ENCODE results near the gene SLC6A17.

The SLC6A17 gene

DNA sequence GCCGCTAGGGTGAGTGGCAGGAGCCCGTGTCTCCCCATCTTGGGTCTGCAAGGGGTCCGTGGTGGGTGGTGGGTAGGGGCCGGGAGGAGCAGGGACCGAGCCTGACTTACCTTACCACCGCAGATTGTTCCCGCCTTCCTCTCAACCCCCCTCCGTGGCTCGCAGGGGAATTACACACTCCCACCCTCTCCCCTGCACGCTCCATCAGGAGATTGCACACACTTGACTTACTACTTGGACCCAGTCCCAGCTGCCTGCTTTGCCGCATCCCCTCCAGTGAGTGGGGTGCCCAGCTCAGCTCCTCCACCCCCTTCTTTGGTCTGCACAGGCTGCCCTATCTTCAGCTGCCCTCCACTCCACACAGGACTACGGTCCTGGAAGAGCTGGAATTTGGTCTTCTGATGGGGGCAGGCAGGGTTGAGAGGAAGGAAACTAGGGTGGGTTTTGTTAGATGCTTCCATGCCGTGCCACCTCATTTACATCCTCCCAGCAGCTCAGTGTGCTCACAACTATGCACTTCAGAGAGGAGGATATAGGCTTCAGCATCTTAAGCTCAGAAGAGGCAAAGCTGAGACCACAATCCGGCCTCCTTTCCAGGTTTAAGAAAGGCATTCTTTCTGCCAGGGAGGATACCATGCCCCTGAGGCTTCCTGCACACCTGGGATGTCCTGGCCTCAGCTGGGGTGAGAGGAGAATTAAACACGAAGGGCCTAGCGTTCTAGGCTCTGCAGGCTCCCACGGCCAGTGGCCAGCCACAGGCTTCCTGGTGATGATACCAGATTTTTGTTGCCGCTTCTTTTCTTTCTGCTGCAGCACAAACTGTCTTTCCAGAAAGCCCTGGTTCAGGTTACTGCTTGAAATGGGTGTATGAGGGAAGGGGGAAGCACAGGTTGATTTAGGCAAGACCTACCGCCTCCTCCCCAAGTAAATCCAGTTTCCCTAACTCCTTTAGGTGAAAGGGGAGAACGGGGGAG lies 62.2 kb downstream of the SLC6A17 start:
- TF ChIP-seq MYC (IDR thresholded peaks at IDR 0.05; ENCODE audit: low read depth, low read length): no peak
- TF ChIP-seq, protein P1, sequence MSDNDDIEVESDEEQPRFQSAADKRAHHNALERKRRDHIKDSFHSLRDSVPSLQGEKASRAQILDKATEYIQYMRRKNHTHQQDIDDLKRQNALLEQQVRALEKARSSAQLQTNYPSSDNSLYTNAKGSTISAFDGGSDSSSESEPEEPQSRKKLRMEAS (IDR thresholded peaks at IDR 0.05; ENCODE audit: low read depth, low read length): no peak
- TF ChIP-seq POLR2A (IDR thresholded peaks at IDR 0.05; ENCODE audit: extremely low read depth, insufficient read length): no peak
- TF ChIP-seq, protein P2, sequence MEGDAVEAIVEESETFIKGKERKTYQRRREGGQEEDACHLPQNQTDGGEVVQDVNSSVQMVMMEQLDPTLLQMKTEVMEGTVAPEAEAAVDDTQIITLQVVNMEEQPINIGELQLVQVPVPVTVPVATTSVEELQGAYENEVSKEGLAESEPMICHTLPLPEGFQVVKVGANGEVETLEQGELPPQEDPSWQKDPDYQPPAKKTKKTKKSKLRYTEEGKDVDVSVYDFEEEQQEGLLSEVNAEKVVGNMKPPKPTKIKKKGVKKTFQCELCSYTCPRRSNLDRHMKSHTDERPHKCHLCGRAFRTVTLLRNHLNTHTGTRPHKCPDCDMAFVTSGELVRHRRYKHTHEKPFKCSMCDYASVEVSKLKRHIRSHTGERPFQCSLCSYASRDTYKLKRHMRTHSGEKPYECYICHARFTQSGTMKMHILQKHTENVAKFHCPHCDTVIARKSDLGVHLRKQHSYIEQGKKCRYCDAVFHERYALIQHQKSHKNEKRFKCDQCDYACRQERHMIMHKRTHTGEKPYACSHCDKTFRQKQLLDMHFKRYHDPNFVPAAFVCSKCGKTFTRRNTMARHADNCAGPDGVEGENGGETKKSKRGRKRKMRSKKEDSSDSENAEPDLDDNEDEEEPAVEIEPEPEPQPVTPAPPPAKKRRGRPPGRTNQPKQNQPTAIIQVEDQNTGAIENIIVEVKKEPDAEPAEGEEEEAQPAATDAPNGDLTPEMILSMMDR (IDR thresholded peaks at IDR 0.05; ENCODE audit: low read depth, low read length): no peak
- no peak for DNase-seq (ENCODE audit: low read depth)
- no peak overlapping the region for H3K4me3 ChIP-seq (ENCODE audit: low read depth, low read length)

DNA sequence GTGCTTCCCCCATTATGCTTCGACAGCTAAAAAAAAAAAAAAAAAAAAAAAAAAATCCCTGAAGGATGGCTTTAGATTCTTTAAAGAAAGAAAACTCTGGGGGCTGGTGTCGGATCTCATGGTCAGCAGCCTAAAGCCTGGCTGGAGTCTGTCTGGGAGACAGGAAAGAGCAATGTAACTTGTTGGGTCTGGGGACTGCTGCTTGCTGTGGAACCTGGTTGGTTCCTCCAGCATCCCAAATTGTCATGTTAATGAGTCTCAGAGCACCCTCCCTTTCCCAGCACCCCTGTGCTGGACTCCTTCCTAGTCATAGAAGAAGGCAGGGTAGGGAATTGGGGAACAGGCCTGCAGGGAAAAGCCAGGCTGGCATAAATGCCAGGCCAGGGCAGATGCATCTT lies 62.8 kb downstream of the SLC6A17 start:
- no peak overlapping the region for H3K4me3 ChIP-seq (ENCODE audit: low read depth, low read length)
- TF ChIP-seq POLR2A (IDR thresholded peaks at IDR 0.05; ENCODE audit: extremely low read depth, insufficient read length) (no peak), MYC (IDR thresholded peaks at IDR 0.05; ENCODE audit: low read depth, low read length) (no peak)
- TF ChIP-seq, protein P1 (IDR thresholded peaks at IDR 0.05; ENCODE audit: low read depth, low read length): no peak
- TF ChIP-seq, protein P2 (IDR thresholded peaks at IDR 0.05; ENCODE audit: low read depth, low read length): no peak
- no peak for DNase-seq (ENCODE audit: low read depth)

DNA sequence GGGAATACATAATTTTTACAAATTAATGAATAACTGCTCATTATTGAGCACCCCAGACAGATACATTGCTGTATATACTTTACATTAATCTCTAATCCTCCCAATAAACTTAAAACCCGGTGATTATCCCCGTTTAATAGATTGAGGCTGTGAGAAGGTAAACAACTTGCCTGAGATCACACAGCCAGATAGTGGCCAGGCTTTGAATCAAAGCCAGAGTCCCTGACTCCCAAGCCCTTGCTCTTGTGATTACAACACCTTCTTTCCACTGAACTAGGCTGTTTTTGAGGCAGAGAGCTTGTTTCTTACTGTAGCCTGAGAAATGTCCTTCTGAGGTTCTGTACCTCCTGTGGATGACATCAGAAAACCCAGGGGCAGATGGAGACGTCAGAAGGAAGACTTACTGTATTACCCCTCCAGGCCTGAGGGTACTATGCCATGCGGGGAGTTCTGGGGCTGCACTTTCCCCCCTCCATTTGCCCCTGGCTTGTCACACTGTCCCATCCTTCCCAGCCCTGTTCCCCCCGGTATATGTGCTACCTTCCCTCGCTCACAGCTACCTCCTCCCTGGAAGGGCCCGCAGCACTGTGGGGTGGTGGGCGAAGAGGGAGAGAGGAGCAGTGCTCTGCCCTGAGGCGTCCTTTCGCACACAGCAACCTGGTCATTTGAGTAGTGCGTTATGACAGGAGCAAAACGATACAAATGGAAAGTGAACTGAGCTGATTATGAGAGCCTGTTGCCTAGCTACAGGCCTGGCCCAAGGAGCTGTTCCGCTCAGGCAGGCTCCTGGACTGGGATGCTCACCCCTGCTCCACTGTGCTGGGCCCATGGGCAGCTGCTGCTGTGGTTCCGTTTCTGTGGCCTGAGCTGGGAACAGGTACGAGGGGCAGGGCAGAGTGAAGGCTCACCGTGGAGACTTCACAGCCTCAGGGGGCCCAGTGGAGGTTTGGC lies 64.4 kb downstream of the SLC6A17 start:
- DNase-seq (ENCODE audit: low read depth): no peak
- no peak for TF ChIP-seq POLR2A (IDR thresholded peaks at IDR 0.05; ENCODE audit: extremely low read depth, insufficient read length)
- no peak for TF ChIP-seq MYC (IDR thresholded peaks at IDR 0.05; ENCODE audit: low read depth, low read length)
- TF ChIP-seq, protein P2 (IDR thresholded peaks at IDR 0.05; ENCODE audit: low read depth, low read length): no peak
- TF ChIP-seq, protein P1 (IDR thresholded peaks at IDR 0.05; ENCODE audit: low read depth, low read length): no peak
- H3K4me3 ChIP-seq (ENCODE audit: low read depth, low read length): no peak overlapping the region

DNA sequence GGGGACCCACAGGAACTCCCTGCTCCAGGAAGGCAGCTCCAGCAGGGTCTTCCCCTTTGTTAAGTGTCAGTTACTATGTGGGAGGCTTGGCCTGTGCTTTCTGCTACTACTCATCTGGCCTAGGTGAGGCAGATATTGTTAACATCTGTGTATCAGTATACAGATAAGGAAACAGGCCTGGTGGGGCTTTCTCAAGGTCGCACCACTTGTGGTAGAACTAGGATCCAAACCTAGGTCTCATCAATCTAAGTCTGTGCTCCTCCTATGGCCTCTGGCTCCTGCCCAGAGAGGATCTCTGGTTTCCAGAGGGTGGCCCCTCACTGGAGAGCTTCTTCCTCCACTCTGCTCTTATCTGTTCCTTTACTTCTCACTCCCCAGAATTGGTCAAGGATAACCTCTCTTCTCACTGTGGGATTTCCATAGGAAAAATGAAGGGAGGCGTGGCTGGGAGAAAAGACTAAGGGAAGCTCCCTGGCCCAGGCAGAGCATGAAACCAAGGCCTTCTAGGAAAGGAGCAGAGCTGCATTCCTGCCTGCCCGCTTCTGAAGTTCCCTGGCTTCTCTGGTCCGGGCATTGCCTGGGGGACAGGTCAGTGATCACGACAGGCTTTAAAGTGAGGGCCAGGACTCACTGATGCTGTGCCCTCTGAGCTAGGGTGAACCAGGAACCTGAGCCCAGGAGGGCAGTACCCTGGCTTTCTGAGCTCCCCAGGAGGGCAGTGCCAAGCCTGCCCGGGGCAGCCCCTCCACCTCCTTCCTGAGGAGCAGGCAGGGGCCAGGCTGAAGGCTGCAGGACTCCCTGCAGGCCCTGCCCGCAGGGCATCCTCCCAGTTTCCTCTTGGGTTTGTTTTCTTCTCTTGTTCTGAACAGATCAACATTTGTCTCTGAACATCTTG lies 65.6 kb downstream of the SLC6A17 start:
- TF ChIP-seq, protein P1 (IDR thresholded peaks at IDR 0.05; ENCODE audit: low read depth, low read length): no peak
- TF ChIP-seq, protein P2 (IDR thresholded peaks at IDR 0.05; ENCODE audit: low read depth, low read length): no peak
- TF ChIP-seq POLR2A (IDR thresholded peaks at IDR 0.05; ENCODE audit: extremely low read depth, insufficient read length) (no peak), MYC (IDR thresholded peaks at IDR 0.05; ENCODE audit: low read depth, low read length) (no peak)
- no peak for DNase-seq (ENCODE audit: low read depth)
- no peak overlapping the region for H3K4me3 ChIP-seq (ENCODE audit: low read depth, low read length)

All from NB4 (cell line).